GM20000 (cell line): ENCODE data around the gene RASSF1.
A peak's percentile ranks its signal among the peaks of the same experiment; 100 is the strongest.

Source experiments
- DNase-seq: peaks from one replicate; pipeline ENCODE4 v3.0.0; 2012; ENCODE audit warnings: low spot score
- CTCF ChIP-seq: IDR thresholded peaks from 2 replicates; pipeline ENCODE4 v1.5.1; 2012; ENCODE audit warnings: mild to moderate bottlenecking, control low read depth; ENCODE audit errors: extremely low read depth, missing control alignments

RASSF1 gene

GRCh38 chr3:50320853-50321335 lies 19.7 kb downstream of the RASSF1 start:
- DNase-seq, result peak; percentile 90
- TF ChIP-seq CTCF, result no peak

DNA sequence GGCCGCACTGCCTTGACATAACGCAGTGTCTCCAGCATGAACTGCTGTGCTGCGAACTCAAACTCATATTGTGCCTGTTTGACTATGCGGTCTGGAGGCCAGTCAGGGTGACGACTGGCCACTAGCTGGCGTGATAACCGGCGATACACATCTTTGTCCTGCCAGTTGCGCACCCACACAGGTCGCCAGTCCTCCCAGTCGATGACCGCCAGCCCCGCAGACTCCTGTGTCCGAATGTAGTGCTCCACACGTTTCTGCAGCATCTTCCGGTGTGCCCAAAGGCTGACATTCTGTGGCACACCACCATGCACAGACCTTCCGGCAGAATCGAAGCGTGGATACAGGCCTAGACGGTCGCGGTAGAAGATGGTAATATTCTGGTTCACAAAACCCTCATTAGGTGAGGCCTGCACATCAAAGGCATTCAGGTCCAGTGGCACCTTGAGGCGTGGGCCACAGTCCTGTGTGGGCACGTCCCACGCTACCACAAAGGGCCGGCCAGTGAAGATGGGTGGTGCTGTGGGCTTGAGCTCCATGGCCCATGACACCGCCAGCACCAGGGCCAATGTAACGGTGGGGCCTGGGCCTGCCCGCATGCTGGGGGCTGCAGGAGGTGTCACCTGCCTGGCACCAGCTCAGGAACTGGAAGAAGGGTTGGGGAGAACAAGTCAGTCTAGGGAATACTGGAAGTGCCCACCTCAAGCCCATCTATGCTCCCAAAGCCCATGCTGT lies 20.6 kb downstream of the RASSF1 start:
- DNase-seq, result no peak
- no peak for TF ChIP-seq CTCF

DNA sequence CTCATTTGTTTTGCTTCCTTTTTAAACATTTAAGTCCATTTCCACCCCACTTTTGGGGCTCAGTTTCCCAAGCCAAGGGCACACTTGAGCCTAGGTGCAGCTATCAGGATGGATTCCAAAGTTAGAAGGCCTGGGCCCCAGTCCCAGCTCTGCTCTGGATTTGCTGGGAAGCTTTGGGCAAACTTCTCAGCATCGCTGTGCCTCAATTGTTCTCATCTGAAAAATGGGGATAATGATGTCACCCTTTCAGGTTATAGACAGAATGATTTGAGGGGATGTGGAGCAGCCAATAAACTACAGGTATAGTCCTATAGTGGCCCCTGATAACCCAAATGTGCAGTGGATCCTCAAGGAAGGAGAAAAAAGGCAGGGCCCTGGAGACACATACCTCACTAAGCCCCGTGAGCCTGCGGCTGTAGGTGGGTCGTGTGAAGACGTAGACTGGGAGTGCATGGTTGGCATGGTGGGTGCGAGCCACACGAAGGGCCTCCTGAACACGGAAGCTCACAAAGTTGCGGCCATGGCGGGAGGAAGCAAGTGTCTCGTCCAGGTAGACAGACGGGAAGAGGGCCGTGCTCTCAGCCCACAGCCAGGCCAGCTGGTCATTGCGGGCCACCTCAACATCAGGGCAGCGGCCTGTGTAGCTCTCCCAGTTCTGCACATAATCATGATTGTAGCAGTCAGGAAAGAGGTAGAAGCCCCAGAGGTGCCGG lies 21.3 kb downstream of the RASSF1 start:
- no peak for DNase-seq

GRCh38 chr3:50318615-50319014 lies 22.0 kb downstream of the RASSF1 start:
- no peak for DNase-seq
- TF ChIP-seq CTCF, result no peak

More for the DNA sequence above, 21.3 kb downstream of the RASSF1 start:
- no peak for TF ChIP-seq CTCF

DNA sequence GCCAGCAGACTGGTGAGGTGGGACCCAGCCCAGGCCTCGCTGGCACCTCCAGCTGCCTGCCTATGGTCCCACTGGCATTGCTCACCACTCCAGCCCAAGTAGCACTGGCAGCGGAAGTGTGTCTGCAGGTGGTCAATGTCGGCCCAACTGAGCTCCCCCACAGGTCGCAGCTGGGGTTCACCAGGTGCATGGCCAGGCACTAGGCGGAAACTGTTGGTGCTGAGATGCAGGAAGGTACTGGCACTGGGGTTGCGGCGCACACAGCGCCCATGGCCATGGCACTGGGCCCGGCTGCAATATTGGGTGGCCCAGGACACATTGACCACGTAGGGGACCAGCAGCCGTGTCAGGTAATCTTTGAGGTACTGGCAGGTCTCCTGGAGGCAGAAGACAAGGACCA lies 22.5 kb downstream of the RASSF1 start:
- TF ChIP-seq CTCF, result no peak
- DNase-seq, result no peak

DNA sequence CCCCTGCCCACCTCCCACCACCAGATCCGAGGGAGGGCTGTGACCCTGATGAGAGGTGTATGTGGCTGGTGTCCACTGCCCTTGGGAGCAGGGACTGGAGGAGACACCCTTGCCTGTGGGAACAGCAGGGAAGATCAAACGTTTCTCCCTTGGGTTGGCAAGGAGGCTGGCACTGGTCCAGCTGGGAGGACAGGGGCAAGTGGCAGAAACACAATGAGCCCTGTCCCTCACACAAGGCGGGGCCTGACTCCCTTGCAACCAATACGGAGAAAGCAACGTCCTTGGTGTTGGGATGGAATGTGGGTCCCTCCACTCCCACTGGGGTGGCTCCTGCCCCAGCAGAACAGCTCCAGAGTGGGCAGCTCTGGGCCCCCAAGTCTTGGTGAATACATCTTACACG lies 23.3 kb downstream of the RASSF1 start:
- no peak for TF ChIP-seq CTCF
- no peak for DNase-seq

- no peak for DNase-seq
- TF ChIP-seq CTCF, result no peak
Measured at GRCh38 chr3:50316657-50317242, 23.9 kb downstream of the RASSF1 start.
